ENCODE data around the gene NHSL2. TPM values are rescaled to one million over a fixed set of nuclear protein-coding genes. Genes with fewer than 3 reads are reported as not detected.
"Not testable (repeated sequence)": the region's sequence is repeated elsewhere in the genome, so short reads cannot be mapped to it uniquely, and the experiment has no call there.

The NHSL2 gene
- total RNA-seq, 1 experiment from 2014 or later = 0.02 TPM

GRCh38 chrX:72141372-72142004 is 230.8 kb downstream of the NHSL2 start:
- Histone ChIP-seq H3K27ac (no peak overlapping the region), H3K9me3 (replicated peaks) (no peaks in the 10 kb centered on the region), H3K4me3 (no peak overlapping the region), H3K36me3 (no peaks in the 10 kb centered on the region), H3K4me1 (peaks cover 7% of the 10 kb centered on the region; the same call in 1 of the 2 replicates), H3K27me3 (no peaks in the 10 kb centered on the region)
- DNase-seq = no peak

GRCh38 chrX:72142094-72142793 is 231.6 kb downstream of the NHSL2 start:
- peak; percentile 39 to 62 for DNase-seq
- H3K9me3 ChIP-seq (replicated peaks) = no peaks in the 10 kb centered on the region
- peaks cover 7% of the 10 kb centered on the region; the same call in 1 of the 2 replicates for H3K4me1 ChIP-seq
- H3K27ac ChIP-seq = no peak overlapping the region
- H3K27me3 ChIP-seq = no peaks in the 10 kb centered on the region
- no peaks in the 10 kb centered on the region for H3K36me3 ChIP-seq
- no peak overlapping the region for H3K4me3 ChIP-seq

DNA sequence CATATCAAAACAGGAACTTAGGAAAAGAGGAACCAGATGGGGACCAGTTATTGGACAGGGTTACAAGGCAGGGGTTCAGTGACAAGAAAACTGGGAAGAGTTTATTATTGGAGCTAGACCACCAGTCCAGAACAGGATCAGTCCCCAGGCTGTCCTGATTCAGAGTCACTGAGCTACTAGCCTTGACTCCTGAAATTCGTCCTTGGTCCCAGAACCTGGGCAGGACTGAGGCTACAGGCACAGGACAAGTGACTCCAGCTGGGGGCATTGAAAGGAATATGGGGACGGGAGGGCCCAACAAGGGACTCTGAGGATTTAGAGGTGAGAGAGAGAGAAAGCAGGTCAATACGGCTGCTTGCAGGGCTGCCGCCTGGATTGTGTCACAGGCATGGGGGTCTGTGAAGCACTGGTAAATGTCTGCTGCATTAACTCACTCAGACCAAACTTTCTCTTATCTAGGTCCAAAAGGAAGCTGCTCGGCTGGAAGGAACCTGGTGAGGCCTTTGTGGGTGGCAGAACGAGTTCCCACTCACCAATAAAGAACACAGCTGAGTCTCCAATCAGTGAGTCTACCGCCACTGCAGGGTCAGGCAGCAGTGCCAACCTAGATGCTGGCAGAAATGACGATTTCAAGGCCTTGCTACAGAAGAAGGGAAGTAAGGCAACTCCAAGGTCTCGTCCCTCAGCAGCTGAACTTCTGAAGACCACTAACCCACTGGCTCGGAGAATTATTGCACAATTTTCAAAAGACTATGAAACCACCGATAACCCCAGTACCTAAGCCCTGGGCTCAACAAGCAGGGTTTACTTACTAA is 232.4 kb downstream of the NHSL2 start:
- H3K4me1 ChIP-seq = peaks cover 7% of the 10 kb centered on the region; the same call in 1 of the 2 replicates
- H3K27me3 ChIP-seq = no peaks in the 10 kb centered on the region
- H3K27ac ChIP-seq = no peak overlapping the region
- H3K4me3 ChIP-seq = no peak overlapping the region
- no peak for DNase-seq
- no peaks in the 10 kb centered on the region for H3K36me3 ChIP-seq
- no peaks in the 10 kb centered on the region for H3K9me3 ChIP-seq (replicated peaks)

GRCh38 chrX:72143609-72143907 is 232.9 kb downstream of the NHSL2 start:
- no peaks in the 10 kb centered on the region for H3K36me3 ChIP-seq
- H3K27me3 ChIP-seq = no peaks in the 10 kb centered on the region
- H3K9me3 ChIP-seq (replicated peaks) = no peaks in the 10 kb centered on the region
- no peak for DNase-seq
- no peak overlapping the region for H3K4me3 ChIP-seq
- H3K4me1 ChIP-seq = peaks cover 7% of the 10 kb centered on the region; the same call in 1 of the 2 replicates
- no peak overlapping the region for H3K27ac ChIP-seq

DNA sequence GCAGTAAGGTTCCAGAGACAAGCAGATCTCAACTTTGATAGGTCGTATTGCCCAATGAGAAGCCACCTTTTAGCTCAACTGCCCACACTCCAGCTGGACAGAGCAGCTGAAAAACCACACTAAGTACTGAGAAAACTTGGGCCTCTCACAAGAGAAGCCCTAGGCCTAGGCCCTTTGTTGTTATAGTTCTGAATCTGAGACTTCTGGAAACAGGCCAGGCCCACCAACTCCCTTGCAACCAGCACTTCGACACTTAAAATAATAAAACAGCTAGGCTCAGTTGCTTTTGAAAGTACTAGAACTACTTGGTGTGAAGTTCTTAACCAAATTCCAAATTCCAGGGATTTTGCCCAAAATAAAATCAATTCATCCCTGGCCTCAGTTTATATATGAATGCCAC is 234.5 kb downstream of the NHSL2 start:
- DNase-seq = no peak
- H3K27ac ChIP-seq = no peak overlapping the region
- H3K4me3 ChIP-seq = no peak overlapping the region
- H3K9me3 ChIP-seq (replicated peaks) = no peaks in the 10 kb centered on the region
- no peaks in the 10 kb centered on the region for H3K27me3 ChIP-seq
- peaks cover 7% of the 10 kb centered on the region; the same call in 1 of the 2 replicates for H3K4me1 ChIP-seq
- H3K36me3 ChIP-seq = no peaks in the 10 kb centered on the region

DNA sequence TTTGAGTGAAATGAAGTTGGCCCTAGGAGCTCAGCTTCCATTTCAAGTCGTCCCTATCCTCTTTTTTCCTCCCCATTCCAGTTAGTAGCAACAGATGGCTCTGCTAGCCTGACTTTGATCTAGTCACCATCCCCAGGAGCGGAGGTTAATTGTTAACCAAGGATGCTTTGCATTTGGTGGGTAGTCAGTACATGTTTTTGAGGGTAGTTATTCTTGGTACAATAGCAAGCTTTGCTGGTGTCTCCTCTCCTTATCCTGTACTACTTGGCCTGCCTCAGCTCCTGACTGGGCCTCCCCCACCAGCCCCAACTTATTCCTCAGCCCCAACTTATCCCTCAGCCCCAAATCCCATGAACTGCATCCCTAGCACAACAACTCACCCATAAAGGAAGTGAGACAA is 235.9 kb downstream of the NHSL2 start:
- Histone ChIP-seq H3K27me3 (no peaks in the 10 kb centered on the region), H3K36me3 (no peaks in the 10 kb centered on the region), H3K4me1 (peaks cover 7% of the 10 kb centered on the region; the same call in 1 of the 2 replicates), H3K4me3 (no peak overlapping the region), H3K9me3 (replicated peaks) (no peaks in the 10 kb centered on the region), H3K27ac (no peak overlapping the region)
- no peak for DNase-seq

GRCh38 chrX:72158773-72159172 is 248.1 kb downstream of the NHSL2 start:
- H3K9me3 ChIP-seq (replicated peaks) = no peaks in the 10 kb centered on the region
- no peak overlapping the region for H3K27ac ChIP-seq
- H3K4me1 ChIP-seq = no peaks in the 10 kb centered on the region
- H3K36me3 ChIP-seq = no peaks in the 10 kb centered on the region
- H3K4me3 ChIP-seq = no peak overlapping the region
- DNase-seq = no peak
- no peaks in the 10 kb centered on the region for H3K27me3 ChIP-seq

DNA sequence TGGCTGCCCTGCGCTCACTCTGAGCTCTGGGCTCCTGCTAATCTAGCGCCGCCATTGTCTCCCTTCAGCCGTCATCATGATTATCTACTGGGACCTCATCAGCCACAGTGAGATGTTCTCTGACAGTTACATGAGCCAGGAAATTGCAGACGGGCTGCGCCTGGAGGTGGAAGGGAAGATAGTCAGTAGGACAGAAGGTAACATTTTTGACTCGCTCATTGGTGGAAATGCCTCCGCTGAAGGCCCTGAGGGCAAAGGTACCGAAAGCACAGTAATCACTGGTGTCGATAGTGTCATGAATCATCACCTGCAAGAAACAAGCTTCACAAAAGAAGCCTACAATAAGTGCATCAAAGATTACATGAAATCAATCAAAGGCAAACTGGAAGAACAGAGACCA is 249.1 kb downstream of the NHSL2 start:
- Histone ChIP-seq H3K9me3 (replicated peaks) (no peaks in the 10 kb centered on the region), H3K27ac (no peak overlapping the region), H3K36me3 (no peaks in the 10 kb centered on the region), H3K4me1 (no peaks in the 10 kb centered on the region), H3K4me3 (no peak overlapping the region), H3K27me3 (no peaks in the 10 kb centered on the region)
- no peak for DNase-seq

DNA sequence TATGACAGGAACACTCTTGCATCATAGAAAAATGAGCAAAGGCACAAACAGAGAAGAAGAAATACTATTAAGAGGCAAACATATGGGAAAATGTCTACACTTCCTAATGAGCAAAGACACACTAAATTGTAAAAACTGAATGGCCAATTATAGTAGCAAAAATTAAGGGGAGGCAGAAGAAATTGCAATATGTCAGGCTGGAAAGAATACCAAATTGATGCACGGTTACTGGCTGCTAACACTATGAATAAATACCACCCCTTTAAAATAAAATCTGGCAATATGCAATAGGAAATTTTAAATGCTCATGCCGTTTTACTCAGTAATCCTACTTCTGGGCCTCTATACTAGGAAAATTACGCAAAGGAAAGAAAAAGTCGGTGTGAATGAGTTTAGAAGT is 254.9 kb downstream of the NHSL2 start:
- Histone ChIP-seq H3K4me3 (no peak overlapping the region), H3K9me3 (replicated peaks) (no peaks in the 10 kb centered on the region), H3K36me3 (no peaks in the 10 kb centered on the region), H3K4me1 (no peaks in the 10 kb centered on the region), H3K27ac (no peak overlapping the region), H3K27me3 (no peaks in the 10 kb centered on the region)
- no peak for DNase-seq

DNA sequence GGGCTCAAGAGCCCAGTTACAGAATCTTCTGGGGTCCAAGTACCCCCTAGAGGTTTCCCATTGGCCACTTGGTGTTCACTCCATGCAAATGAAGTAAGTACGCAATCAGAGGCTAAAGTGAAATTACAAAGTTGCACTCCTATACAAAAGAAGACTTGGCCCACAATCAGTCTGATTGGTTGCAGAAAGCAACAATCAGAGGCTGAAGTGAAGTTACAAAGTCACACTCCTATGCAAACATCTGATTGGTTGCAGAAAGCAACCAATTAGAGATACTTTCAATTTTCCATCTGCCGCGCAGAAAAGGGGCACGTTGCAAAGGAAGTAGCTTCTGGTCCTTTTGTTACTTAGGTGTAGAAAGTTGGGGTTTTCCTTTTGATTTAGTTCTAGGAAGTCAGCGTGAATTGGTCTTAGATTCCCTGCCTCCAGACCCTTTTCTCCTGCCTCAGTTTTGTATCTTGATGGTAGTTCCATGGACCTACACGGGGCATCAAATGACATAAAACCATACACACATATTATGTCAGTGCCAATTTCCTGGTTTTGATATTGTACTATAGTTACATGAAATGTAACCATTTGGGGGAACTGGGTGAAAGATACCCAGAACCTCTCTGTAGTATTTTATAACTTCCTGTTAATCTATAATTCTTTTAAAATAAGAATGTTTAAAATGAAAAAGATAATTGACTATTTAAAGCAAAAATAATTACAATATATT is 258.5 kb downstream of the NHSL2 start:
- Histone ChIP-seq H3K4me3 (peak overlapping the region; percentile 34), H3K27ac (no peak overlapping the region)

DNA sequence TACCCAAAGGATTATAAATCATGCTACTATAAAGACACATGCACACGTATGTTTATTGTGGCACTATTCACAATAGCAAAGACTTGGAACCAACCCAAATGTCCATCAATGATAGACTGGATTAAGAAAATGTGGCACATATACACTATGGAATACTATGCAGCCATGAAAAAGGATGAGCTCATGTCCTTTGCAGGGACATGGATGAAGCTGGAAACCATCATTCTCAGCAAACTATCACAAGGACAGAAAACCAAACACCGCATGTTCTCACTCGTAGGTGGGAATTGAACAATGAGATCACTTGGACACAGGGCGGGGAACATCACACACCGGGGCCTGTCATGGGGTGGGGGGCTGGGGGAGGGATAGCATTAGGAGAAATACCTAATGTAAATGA is 265.6 kb downstream of the NHSL2 start:
- H3K9me3 ChIP-seq (replicated peaks); H3K4me3 ChIP-seq; H3K27ac ChIP-seq; DNase-seq; H3K27me3 ChIP-seq; H3K36me3 ChIP-seq; H3K4me1 ChIP-seq: not testable (repeated sequence)

More for the DNA sequence above, 258.5 kb downstream of the NHSL2 start:
- Histone ChIP-seq H3K27me3 (no peaks in the 10 kb centered on the region), H3K4me1 (no peaks in the 10 kb centered on the region), H3K36me3 (no peaks in the 10 kb centered on the region), H3K9me3 (replicated peaks) (no peaks in the 10 kb centered on the region)
- DNase-seq = peak; percentile 11 to 43

DNA sequence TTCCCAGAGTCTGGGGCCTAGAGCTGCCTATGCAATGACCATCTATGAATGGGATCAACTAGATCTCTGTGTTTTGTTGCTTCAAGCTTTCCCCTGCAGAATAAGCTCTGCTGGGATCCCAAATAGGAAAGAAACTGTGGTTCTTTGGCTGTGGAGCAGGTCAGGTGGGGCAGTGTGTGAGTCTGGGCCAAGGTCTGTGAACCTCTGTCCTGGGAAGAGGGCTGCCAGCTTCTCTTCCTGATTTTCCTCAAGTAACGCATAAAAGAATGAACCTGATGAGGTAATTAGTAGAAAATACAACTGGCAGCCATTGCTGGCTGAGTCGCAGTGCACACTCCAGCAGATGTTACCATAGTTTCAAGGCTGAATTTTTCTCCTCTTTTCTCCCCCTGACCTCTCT is 266.3 kb downstream of the NHSL2 start:
- Histone ChIP-seq H3K27me3 (no peaks in the 10 kb centered on the region), H3K9me3 (replicated peaks) (no peaks in the 10 kb centered on the region), H3K27ac (no peak overlapping the region), H3K36me3 (no peaks in the 10 kb centered on the region), H3K4me3 (no peak overlapping the region), H3K4me1 (no peaks in the 10 kb centered on the region)
- no peak for DNase-seq

- H3K36me3 ChIP-seq = peaks cover 2% of the 10 kb centered on the region; the same call in 1 of the 2 replicates
- no peaks in the 10 kb centered on the region for H3K27me3 ChIP-seq
- DNase-seq = peak in 1 of 2 experiments; percentile 22
- no peaks in the 10 kb centered on the region for H3K9me3 ChIP-seq (replicated peaks)
- H3K27ac ChIP-seq = peak overlapping the region; percentile 78
- H3K4me3 ChIP-seq = peak overlapping the region; percentile 78
- H3K4me1 ChIP-seq = no peaks in the 10 kb centered on the region
These were observed 269.9 kb downstream of the NHSL2 start for GRCh38 chrX:72180539-72180938.

- Histone ChIP-seq H3K4me3 (peak within 1 kb of the TSS; percentile 78), H3K27ac (peak within 1 kb of the TSS; percentile 78), H3K4me1 (no peaks in the 10 kb centered on the region), H3K36me3 (peaks cover 2% of the 10 kb centered on the region; the same call in 1 of the 2 replicates), H3K27me3 (no peaks in the 10 kb centered on the region), H3K9me3 (replicated peaks) (no peaks in the 10 kb centered on the region)
- DNase-seq = peak; percentile 98 to 99
These were observed 270.8 kb downstream of the NHSL2 start, which contains the start of gene PIN4 for GRCh38 chrX:72181178-72182125. Gene PIN4, plus strand, starts transcription at chrX:72181757. Its CDS starts 29 bp downstream, at chrX:72181786.
